ENCODE results near the gene C9orf43.
"Not testable (repeated sequence)": the region's sequence is repeated elsewhere in the genome, so short reads cannot be mapped to it uniquely, and the experiment has no call there.

Gene C9orf43

DNA sequence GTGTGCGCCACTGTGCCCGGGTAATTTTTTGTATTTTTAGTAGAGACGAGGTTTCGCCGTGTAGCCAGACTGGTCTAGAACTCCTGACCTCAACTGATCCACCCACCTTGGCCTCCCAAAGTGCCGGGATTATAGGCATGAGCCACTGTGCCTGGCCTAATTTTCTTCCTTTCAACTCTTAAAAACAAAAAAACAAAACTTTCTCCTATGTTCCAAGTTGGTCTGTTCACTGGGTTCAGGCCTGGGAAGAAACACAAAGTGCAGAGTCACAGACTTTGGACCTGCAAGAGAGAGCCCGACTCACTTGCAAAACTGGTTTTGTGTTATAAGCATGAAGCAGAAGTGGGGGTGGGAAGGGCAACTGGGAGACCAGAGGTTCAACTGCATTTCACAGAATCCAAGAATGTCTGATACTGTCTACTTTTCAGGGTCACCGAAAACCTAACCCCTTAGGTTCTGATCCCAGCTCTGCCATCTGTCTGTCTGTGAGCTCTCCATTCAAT is 28.6 kb upstream of the C9orf43 start:
- DNase-seq, result no peak

DNA sequence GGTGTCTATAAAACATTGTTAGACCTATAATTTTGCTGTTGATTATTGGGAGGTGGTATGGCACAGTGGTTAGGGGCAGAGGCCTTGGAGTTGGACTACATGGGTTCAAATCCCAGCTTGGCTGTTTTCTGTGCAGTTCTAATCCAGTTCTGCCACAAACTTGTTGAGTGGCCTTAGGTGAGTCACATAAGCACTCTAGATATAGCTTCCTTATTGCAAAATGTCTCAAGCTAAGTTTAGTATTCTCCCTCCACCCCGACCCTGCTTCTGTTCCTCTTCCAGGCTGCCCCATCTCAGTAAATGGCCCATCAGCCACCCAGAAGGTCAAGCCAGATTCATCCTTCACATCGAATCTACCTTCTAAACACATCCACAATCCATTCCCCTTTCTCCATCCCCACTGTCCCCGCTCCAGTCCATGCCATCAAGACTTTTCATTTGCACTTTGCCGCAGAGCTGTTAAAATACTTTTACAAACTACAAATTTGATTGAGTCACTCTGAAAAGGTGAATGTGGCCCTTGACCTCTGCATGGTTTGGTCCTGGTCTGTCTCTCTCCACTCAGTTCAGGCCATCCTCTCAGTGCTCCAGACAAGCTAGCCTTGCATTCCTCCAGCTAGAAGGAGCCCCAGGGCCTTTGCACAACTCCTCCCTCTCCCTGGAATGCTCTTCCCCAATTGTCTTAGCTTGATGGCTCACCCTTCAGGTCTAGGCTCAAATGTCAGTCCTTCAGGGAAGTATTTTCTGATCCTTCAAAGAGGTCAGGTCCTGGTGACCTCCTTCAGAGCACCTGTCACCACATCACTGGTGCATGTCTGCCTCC is 23.8 kb upstream of the C9orf43 start:
- no peak for DNase-seq

DNA sequence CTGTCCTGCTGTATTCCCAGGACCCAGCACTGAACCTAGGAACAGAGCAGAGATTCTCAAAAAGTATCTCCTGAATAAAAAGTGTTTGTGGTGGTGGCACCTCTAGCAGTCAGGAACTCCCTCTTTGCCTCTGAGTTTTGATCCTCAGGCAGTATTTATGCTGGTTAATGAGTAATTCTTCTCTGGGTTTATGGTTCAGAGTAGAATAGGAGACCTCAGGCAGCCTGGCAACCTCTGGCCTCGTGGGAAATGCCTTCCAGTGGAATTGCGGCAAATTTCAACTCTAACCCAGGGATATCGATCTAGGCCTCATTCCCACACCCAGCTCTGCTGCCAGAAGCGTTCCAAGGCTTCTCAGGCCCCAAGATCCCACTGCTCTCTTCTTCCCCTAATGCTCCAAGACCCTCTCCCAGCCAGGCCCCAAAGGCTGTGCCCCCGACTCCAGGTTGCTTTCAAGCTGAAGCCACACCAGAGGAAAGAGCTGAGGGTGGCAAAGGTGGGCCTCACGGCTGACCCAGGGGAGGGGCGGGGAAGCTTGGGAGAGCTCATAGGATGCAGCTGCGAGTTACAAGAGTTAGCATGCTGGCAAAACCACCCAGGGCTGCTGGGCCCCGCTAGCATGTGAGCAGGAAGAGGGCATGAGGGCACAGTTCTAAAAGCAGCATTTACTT is 22.9 kb upstream of the C9orf43 start:
- no peak for DNase-seq

DNA sequence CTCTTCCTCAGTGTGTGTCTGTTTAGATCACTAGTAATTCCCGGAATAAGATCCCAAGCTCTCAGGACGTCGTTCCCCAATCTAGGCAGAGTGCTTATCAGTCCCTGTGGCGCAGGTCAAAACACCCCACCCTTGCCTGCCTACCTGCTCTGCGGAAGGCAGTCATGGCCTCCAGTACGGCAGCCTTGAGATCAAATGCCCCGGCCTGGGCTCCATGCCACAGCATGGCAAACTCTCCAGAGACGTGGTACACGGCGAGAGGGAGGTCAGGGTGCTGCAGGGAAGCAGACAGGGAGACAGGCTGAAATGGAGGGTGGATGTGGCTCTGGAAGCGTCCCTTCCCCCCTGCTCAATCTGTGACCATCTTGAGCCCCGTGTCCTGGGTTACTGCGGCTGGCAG is 21.7 kb upstream of the C9orf43 start:
- no peak for DNase-seq

DNA sequence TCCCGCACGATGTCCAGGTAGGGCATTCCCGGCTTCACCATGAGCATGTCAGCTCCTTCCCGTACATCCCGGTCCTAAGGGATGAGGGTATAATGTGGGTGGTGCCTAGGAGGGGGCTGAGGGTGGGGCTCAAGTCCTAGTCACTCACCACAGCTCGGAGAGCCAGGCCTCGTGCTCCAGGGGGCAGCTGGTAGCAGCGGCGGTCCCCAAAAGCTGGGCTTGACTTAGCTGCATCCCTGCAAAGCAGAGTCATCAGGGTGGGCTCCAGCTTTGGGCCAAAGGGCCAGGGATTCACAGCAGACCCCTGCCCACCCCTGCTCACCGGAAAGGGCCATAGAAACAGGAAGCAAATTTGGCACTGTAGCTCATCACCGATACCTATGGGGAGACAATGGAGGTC is 21.1 kb upstream of the C9orf43 start:
- no peak for DNase-seq

DNA sequence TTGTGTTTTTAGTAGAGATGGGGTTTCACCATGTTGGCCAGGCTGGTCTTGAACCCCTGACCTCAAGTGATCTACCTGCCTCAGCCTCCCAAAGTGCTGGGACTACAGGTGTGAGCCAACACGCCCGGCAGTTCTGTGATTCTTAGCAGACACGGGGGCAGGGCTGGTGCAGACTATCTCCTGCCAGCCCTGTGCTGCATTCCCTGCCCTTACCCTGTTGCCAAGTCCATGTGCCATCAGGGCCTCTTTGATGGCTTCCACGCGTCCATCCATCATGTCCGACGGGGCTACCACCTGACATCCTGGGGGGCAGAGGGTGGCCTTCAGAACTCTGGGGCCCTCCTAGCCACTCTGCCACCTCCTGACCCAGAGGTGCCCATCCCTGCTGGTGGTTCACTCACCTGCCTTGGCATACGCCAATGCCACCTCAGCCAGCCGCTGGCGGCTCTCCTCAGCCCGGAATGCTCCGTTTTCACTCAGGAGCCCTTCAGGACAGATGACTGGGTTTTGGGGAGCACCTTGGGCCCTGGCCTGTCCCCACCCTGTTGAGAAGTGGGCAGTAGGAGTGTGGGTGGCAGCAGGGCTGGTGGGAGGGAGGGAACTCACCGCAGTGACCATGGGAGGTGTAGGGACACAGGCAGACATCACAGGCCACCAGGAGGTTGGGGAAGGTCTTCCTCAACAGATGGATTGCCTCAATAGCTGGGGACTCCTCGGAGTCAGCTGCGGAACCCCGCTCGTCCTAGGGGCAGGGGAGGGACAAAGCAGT is 20.2 kb upstream of the C9orf43 start:
- no peak for DNase-seq

DNA sequence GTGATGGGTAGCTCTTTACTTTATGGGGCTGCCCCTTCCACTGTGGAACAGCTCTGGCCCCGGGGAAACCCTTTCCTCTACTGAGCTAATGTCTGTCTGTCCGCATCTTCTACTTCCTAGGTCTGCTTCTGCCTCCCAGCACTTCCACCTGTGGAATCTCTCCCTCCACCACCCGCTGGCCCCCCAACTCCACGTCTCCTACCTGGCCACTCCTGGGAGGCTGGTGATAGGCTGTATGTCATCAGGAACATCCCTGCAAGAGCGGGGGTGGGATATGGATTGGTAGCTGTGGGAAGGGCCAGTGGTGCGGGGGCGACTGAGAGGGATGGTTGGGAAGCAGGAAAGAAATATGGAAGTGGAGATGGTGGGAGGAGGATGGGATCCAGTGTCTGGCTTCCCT is 18.6 kb upstream of the C9orf43 start:
- DNase-seq, result no peak

DNA sequence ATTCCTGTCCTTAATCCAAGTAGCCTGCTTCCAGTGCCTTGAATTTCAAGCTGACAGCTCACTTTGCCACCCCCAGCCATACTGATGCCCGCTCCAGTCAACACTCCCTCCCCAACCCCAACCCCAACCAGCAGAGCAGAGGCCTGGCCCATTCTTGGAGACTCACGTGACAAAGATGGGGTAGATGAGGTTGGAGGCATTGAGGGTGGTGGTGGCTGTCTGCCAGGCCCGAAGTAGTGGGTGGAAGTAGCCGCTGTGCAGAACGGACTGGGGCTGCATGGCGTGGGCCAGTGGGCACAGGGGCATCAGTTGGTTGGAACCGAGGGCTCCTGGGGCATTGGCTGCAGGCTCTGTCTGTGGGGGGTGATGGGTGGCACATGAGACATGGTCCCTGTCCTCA is 17.3 kb upstream of the C9orf43 start:
- DNase-seq, result no peak

DNA sequence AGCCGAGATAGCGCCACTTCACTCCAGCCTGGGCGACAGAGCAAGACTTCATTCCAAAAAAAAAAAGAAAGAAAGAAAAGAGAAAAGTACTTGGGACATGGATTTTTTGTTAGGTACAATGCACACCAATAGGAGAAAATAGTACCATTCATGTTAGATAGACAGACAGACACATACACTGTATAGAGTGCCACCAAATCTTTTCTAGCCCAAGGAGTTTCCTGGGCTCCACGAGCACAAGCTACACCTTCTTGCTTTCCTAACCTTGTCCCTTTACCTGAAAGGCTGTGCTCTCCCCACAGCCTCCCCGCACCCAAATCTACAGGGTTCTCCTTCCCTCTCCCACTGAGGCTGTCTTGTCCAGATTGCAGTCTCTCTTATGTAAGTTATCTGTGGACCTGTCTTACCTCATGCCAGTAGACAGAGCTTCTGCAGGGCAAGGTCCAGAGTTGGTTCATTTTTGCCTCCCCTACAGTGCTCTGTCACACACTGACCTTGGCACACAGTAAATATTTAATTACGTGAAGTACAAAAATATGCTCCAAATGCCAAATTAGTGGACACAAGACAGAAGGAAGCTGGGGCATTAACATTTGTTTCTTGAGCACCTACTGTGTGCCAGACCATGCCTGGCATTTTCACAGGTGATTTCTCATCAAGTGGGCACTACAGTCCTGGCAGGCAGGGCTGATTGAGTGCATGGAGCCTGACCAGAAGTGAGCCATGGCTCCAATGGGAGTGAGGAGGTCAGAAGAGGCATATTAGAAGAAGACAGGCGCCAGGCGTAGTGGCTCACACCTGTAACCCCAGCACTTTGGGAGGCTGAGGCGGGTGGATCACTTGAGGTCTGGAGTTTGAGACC is 15.3 kb upstream of the C9orf43 start:
- DNase-seq, result no peak

DNA sequence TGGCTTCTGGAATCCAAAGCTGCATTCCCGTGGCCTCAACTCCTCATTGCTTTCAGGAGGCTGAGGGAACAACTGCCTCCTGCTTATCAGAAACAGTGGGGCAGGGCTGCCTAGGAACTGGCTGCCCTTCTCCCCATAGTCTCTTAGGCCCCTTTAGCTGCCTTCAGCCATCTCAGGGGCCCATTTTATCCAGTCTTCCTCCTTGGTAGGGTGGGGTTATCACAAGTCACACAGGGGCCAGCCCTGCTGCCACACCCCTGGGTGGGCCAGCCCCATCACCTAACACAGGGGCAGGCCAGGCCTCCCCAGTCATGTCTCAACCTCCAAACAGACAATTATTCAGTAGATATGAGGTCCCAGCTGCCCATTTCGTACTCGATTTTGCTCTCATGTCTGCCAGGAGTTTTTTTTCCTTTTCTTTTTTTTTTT is 13.3 kb upstream of the C9orf43 start:
- no peak for DNase-seq

DNA sequence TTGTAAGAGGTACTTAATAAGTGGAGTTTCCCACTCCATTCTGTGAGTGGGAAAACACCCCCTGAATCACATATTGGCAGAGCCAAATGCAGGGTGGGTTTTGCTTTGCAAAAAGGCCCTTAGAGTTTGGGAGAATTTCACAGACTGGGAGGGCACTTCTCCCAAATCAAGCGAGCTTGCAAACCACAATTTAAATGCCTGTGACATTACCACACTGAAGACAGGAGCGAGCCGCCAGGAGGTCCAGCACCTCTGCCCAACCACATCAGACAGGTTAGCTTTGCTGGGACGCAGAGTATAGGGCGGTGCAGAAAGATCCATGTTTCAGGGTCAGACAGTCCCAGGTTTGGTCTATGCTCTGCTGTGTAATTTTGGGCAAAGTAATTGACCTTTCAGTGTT is 11.8 kb upstream of the C9orf43 start:
- DNase-seq, result no peak

DNA sequence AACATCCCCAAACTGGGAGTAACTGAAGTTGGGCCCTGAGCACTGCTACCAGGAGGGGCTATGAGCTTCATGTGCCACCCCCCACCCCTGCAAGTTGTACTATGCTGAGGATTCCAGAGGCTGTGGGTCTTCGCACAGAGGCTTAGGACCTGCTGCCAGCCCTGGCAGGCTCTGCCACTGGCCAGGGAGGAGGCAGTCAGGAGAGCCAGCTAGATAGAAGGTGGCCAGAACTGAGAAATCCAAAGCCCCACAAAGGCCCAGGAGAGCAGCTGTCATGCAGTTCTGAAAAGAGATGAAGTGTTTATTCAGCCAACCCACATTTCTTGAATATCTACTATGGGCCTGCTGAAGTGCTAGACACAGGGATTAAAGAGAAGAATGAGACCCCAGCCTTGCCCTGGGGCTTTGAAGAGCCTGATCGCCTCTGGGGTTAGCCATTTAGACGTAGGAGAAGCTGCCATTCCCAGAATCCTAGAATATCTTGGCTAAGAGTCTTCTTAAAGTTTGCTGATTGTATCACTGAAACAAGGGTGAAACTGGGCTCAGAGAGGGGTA is 10.8 kb upstream of the C9orf43 start:
- DNase-seq, result no peak

DNA sequence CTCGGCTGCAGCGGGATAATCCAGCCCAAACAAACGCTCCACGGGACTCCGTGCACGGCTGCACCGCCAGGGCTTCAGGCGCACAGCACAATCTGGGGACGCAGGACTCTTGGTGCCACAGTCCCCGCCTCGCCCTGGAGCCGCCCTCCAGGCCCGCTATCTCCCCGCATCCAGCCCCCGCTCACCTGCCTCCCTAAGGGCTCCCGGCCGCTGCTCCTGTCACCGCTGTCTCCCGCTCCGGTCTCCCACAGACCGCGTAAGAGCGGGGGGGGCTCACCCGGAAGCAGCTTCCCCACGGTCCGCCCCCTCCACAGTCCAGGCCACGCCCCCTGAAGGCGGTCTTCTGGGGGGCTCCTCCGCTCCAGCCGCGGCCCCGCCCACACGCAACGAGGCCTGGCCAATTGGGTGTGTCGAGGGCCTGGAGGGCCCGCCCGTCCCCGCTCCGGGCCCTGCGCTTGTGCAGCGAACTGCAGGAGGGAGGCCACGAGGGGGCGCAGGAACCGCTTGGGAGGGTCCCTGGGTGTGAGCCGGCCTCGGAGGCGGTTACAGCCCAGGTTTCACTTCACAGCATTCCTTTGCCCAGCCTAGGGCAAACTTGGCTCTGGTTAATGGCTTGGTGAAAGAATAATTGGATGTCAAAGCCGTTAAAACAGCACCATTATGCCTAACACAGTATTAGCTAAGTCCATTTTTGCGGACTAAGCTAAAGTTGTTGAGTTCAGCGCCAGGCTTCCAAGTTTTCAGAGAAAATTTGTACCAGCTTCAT is 9.3 kb upstream of the C9orf43 start, which contains the start of gene ALAD:
ALAD (minus strand) TSS at position 258 of the 766 bp plus-strand sequence. CDS start 7,725 bp downstream, outside the sequence.
- DNase-seq, result peak; percentile 99

DNA sequence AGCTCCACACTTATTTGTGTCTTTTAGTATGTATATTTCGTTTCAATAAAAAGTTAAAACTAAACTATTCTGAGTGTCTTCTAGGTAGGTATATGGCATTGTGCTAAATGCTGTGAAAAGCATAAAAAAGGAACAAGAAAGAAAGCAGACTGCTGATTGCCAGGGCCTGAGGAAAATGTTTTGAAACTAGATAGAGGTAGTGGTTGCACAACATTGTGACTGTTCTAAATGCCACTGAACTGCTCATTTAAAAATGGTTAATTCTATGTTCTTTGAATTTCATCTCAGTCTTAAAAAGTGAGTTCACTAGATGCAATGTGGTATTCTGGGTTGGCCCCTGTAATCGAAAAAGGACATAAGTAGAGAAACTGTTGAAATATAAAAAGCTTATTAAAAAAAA is 6.9 kb upstream of the C9orf43 start:
- no peak for DNase-seq

DNA sequence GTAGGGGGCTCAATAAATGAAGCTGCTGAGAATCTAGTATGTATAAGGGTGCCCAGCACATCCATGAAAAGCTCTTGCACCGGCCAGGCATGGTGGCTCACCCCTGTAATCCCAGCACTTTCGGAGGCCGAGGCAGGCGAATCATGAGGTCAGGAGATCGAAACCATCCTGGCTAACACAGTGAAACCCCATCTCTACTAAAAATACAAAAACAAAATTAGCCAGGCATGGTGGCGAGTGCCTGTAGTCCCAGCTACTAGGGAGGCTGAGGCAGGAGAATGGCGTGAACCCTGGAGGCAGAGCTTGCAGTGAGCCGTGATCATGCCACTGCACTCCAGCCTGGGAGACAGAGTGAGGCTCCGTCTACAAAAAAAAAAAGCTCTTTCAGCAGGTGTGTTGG is 4.2 kb upstream of the C9orf43 start:
- DNase-seq, result not testable (repeated sequence)

DNA sequence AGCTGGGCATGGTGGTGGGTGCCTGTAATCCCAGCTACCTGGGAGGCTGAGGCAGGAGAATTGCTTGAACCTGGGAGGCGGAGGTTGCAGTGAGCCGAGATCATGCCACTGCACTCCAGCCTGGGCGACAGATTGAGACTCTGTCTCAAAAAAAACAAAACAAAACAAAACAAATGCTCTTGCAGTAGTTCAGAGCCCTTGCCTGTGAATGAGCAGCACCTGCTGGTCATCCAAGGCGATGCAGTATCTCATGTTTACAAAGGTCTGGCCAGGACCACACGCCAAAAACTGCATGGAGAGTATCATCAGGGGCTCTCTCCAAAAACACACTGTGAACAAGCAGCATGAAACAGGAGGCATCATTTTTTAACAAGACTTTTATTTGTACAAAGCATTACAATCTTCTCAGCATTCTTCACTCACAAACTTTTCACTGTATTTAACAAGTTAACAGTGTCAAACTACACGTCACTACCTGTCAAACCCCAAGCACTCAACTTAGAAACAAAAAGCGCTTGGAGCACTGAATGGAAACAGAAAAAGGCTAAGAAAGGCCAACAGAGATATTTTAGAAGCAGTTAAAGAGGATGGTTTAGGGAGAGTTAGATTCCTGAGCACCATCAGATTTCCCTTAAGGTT is 3.6 kb upstream of the C9orf43 start:
- DNase-seq, result peak; percentile 36

DNA sequence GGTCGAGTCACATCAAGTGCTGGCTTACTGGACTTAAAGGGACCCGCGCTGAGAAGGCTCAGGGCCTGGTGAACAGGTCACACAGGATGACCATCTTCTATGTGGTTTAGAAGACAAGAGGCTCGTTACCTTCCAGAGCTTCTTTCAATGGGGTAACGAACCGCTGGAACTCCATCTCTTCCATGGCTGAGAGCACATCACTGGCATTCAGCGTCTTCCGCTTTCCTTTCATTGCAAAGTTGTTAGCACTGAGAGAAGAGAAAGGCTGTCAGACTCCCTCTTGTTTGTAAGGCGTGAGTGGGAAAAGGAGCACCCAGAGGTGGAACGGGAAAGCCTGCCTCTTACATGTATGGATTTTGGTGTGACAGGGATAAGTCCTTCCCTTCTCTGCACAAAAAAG is 1.1 kb upstream of the C9orf43 start:
- no peak for DNase-seq

DNA sequence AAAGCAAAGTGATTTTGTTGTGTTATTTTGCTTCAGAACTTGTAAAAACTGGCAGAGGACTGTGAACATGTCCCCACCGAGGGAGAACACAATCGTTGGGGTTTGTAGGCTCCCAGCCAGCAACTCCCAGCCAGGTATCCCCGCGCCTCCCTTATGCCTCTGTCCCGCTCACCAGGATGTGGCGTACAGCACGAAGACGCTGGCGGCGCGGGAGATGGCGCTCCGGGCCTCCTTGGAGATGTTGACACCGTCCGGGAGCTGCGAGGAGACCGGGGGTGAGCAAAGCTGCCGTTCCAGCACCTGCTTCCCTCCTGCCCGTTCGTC is 702 bp upstream of the C9orf43 start:
- no peak for DNase-seq

DNA sequence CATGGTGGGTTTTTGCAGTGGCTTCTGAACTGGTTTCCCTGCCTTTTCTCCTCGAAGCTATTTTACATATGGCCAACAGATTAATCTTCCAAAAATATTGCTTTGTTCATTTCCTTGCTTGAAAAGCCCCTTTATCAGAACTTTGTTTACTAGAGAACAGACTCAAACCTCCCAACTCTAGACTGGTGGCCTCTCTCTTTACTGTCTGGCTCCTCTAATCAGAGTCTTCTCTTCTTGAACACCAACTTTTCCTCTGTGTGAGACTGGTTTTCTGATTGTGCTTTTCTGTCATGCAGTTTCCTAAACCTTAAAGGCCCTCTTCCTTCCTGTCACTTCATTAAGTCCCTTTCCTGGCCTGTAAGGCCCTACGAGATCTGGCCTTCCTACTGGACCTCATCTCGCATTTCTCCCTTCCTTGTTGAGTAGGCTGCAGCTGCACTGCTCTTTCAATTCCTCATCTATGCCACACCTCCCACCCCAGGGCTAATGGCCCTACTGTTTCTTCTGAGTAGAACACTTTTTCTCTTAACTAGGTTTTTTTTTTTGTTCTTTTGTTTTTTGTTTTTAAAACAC is 5.7 kb downstream of the C9orf43 start:
- DNase-seq, result no peak

DNA sequence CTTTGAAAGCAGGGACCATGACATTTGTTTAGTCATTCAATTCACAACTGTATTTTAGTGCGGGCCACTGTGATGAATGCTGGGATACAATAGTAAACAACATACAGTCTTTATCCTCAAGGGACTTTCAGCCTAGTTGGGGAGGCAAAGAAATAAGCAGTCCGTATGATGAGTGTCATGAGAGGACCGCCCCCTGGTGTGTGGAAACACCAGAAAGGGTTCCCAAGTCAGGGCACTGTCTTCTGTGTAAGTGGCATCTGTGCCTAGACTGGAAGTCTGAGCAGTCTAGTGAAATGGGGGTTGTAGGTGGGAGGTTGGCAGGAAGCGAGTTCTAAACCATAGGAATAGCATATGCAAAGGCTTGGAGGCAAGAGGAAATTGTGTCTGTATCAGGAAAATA is 6.8 kb downstream of the C9orf43 start:
- DNase-seq, result no peak

DNA sequence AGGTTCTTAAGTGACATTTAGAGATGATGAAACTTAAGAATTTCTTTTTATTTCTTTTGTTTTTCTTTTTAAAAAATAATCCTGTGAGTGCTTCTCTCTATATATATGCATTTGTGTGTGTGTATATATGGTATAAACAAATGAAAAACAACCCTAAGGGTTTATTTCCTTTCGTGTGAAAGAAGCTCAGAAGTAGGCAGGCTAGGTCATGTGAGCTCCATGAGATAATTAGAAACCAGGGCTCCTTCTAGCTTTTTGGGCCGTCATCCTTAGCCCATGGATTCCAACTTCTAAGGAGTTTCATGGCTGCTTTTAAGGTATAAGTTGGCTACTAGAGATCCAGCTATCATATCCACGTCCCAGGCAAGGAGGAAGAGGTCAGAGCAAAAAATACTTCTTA is 11.2 kb downstream of the C9orf43 start:
- DNase-seq, result no peak
